NB4 (cell line): Measurements from ENCODE around the gene CELSR1.

Experiments
- CTCF ChIP-seq: IDR thresholded peaks from one replicate; pipeline ENCODE4 v1.5.1; 2012; ENCODE audit warnings: low read depth, low read length
- MAX ChIP-seq: IDR thresholded peaks from 2 replicates; pipeline ENCODE4 v1.6.1; 2011; ENCODE audit warnings: low read depth, low read length
- MYC ChIP-seq: IDR thresholded peaks from 2 replicates; pipeline ENCODE4 v1.6.1; 2011; ENCODE audit warnings: low read depth, low read length
- POLR2A ChIP-seq: IDR thresholded peaks from 2 replicates; pipeline ENCODE4 v1.6.1; 2011; ENCODE audit warnings: mild to moderate bottlenecking; ENCODE audit not compliant: insufficient read length; ENCODE audit errors: extremely low read depth

DNA sequence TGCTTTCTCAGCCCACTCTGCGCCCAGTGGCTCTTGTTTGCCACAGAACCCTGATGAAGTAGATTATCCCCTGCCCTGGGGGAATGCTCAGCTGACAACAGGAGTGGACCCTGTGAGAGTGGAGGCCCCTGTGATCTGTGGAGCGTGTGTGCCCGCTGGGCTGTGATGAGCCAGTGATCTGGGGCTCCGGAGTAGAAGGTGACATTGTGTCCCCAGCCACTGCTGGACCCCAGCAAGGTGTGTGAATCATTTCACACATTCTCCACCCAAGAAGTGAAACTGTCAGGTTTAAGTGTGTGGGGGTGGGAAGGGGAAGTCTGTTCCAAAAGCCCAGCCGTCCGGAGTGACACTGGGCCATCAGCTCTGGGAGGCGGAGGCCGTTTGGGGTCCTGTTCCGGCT lies 49.6 kb upstream of the CELSR1 start:
- TF ChIP-seq CTCF, result no peak
- no peak for TF ChIP-seq MAX
- no peak for TF ChIP-seq POLR2A
- TF ChIP-seq MYC, result no peak
